Measurements from ENCODE around the gene KRTAP2-2.
"Not testable (repeated sequence)": the region's sequence is repeated elsewhere in the genome, so short reads cannot be mapped to it uniquely, and the experiment has no call there.

The KRTAP2-2 gene

DNA sequence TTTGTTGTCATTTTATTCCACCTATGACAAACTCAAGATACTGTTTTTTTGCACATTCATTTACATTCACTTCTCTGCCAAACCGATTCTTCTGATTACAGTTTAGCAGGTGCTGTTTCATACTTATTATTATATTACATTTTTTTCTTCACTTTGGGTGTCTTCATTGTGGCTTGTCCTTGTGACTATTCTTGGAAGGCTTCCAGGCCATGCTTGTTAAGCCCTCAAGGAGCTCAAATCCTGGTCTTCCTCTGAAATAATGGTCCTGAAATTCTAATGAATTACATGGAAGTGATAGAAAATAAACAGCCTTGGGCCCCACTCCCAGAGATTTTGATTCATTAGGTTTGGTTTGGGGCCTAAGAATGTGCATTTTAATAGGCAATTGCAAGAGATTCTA is 9.3 kb upstream of the KRTAP2-2 start:
- H3K4me3 ChIP-seq = no peak overlapping the region
- H3K27me3 ChIP-seq = no peaks in the 10 kb centered on the region
- H3K36me3 ChIP-seq = no peaks in the 10 kb centered on the region
- H3K27ac ChIP-seq = no peak overlapping the region
- TF ChIP-seq CTCF (IDR thresholded peaks at IDR 0.05) = no peak
- no peaks in the 10 kb centered on the region for H3K9me3 ChIP-seq
- no peak for DNase-seq
- H3K4me1 ChIP-seq = peaks cover 0 to 34% (median 11%) of the 10 kb centered on the region in 4 donors
- intact Hi-C loops (cut with DNase I; ENCODE audit: low total_unique reads) = no loop called here

- intact Hi-C loops (cut with DNase I; ENCODE audit: low total_unique reads) = no loop called here
- no peaks in the 10 kb centered on the region for H3K27me3 ChIP-seq
- TF ChIP-seq CTCF (IDR thresholded peaks at IDR 0.05) = no peak
- no peak overlapping the region for H3K4me3 ChIP-seq
- no peak overlapping the region for H3K27ac ChIP-seq
- no peaks in the 10 kb centered on the region for H3K36me3 ChIP-seq
- no peak for DNase-seq
- H3K4me1 ChIP-seq = peaks cover 0 to 34% (median 11%) of the 10 kb centered on the region in 4 donors
- no peaks in the 10 kb centered on the region for H3K9me3 ChIP-seq
Measured at GRCh38 chr17:41063449-41063848, 8.4 kb upstream of the KRTAP2-2 start.

GRCh38 chr17:41061964-41062363 is 6.9 kb upstream of the KRTAP2-2 start:
- TF ChIP-seq CTCF (IDR thresholded peaks at IDR 0.05) = no peak
- no peaks in the 10 kb centered on the region for H3K27me3 ChIP-seq
- H3K9me3 ChIP-seq = no peaks in the 10 kb centered on the region
- no peaks in the 10 kb centered on the region for H3K36me3 ChIP-seq
- intact Hi-C loops (cut with DNase I; ENCODE audit: low total_unique reads) = no loop called here
- no peak for DNase-seq
- H3K4me3 ChIP-seq = no peak overlapping the region
- peak overlapping the region; percentile 57 to 65 for H3K27ac ChIP-seq
- peaks cover 0 to 34% (median 11%) of the 10 kb centered on the region in 4 donors for H3K4me1 ChIP-seq

DNA sequence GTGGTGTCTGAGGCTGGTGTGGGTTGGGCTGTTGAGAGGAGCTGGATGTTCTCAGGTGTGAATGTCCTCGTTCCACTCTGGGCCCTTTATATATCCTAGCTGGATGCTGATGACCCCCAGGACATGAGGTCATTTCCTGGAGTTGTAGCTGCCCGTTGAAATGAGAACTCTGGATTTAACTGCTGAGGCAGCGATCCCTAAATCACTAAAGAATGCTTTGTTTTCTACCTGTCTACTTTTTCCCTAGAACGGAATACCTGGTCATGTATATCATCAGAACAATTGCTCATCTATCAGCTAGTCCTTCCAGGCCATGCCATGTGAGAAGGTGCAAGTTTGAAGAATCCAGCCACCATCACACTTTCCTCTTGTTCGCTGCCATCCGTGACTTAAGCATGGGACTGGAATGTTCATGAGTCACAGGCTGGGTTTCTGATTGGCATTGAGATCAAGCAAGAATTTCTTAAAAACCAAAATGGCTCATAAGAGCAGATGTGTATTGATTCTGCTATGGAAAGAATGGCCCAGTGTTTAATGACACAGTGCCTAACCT is 5.1 kb upstream of the KRTAP2-2 start, which contains the start of gene KRTAP2-3:
Gene KRTAP2-3, minus strand, starts transcription at position 63 of the 553 bp plus-strand sequence. CDS start 64 bp downstream, outside the sequence.
- Histone ChIP-seq H3K36me3 (no peaks in the 10 kb centered on the region), H3K4me3 (no peak within 1 kb of the TSS), H3K27ac (peak within 1 kb of the TSS in 1 of 2 donors; percentile 57), H3K27me3 (no peaks in the 10 kb centered on the region), H3K4me1 (peaks cover 0 to 34% (median 11%) of the 10 kb centered on the region in 4 donors), H3K9me3 (no peaks in the 10 kb centered on the region)
- TF ChIP-seq CTCF (IDR thresholded peaks at IDR 0.05) = no peak
- no peak for DNase-seq
- intact Hi-C loops (cut with DNase I; ENCODE audit: low total_unique reads) = no loop called here

- DNase-seq; H3K36me3 ChIP-seq; H3K9me3 ChIP-seq; H3K4me3 ChIP-seq; intact Hi-C loops (cut with DNase I; ENCODE audit: low total_unique reads); H3K27ac ChIP-seq; H3K27me3 ChIP-seq: not testable (repeated sequence)
- peaks cover 0 to 34% (median 11%) of the 10 kb centered on the region in 4 donors for H3K4me1 ChIP-seq
Measured at GRCh38 chr17:41059276-41060051, 4.4 kb upstream of the KRTAP2-2 start.

DNA sequence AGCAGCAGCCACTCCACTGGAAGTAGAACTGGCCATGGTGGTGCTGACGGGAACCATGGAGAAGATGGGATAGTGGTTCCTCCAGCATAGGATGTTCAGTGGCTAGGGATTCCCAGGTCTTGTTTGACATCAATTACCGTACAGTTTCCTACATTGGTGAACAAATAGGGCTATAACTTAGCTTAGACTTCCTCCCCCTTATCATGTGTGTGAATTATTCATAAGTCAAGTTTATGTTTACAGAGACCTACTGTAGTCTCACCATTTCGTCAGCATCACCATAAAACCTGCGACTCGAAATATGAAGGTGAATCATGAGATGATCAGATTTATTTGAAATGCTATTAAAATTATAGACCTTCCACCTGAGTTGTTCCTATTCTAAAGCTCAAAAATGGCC is 3.7 kb upstream of the KRTAP2-2 start:
- no peak for DNase-seq
- Histone ChIP-seq H3K9me3 (no peaks in the 10 kb centered on the region), H3K27ac (no peak overlapping the region), H3K4me1 (peaks cover 0 to 34% (median 11%) of the 10 kb centered on the region in 4 donors), H3K4me3 (no peak overlapping the region), H3K36me3 (no peaks in the 10 kb centered on the region), H3K27me3 (no peaks in the 10 kb centered on the region)
- TF ChIP-seq CTCF (IDR thresholded peaks at IDR 0.05) = no peak
- intact Hi-C loops (cut with DNase I; ENCODE audit: low total_unique reads) = no loop called here
